SU-DHL-6 (cell line): ENCODE data around the gene ACTL6B.

ENCODE experiments used
- CTCF ChIP-seq: fragments of 200-600 bp; sonication (generic); IDR thresholded peaks from one replicate; pipeline ENCODE4 v1.5.1; 2017; ENCODE audit warnings: antibody characterized with exemption, mild to moderate bottlenecking, low read length, moderate library complexity; ENCODE audit not compliant: insufficient read depth, poor library complexity, severe bottlenecking
- EZH2phosphoT487 ChIP-seq: fragments of 200-600 bp; sonication (generic), shearing (Covaris generic); conservative IDR thresholded peaks from 2 replicates; pipeline ENCODE4 v1.6.1; 2018; ENCODE audit warnings: mild to moderate bottlenecking, antibody characterized with exemption, low read length, moderate library complexity, mixed read lengths

- TF ChIP-seq CTCF: no peak
- TF ChIP-seq EZH2phosphoT487: no peak
Observed at GRCh38 chr7:100606313-100606712, 49.9 kb downstream of the ACTL6B start.
